ENCODE data around the gene SNCG.
"Not testable (repeated sequence)": the region's sequence is repeated elsewhere in the genome, so short reads cannot be mapped to it uniquely, and the experiment has no call there.

Gene SNCG

GRCh38 chr10:86958116-86958900, at the start of gene SNCG:
SNCG (plus strand) TSS chr10:86958599; CDS start chr10:86958698, 99 bp downstream.
- no peak for DNase-seq (ENCODE audit: low read depth in 2 of 2)

- DNase-seq (ENCODE audit: low read depth in 2 of 2), result no peak
Measured at GRCh38 chr10:86914734-86915133, 43.7 kb upstream of the SNCG start.

- no peak for DNase-seq (ENCODE audit: low read depth in 2 of 2)
Measured at GRCh38 chr10:86918022-86918471, 40.4 kb upstream of the SNCG start.

GRCh38 chr10:86922553-86922961, 35.8 kb upstream of the SNCG start:
- no peak for DNase-seq (ENCODE audit: low read depth in 2 of 2)

- no peak for DNase-seq (ENCODE audit: low read depth in 2 of 2)
Measured at GRCh38 chr10:86929468-86930380, 28.7 kb upstream of the SNCG start.

- no peak for DNase-seq (ENCODE audit: low read depth in 2 of 2)
Measured at GRCh38 chr10:86931872-86932271, 26.5 kb upstream of the SNCG start.

GRCh38 chr10:86932674-86933073, 25.7 kb upstream of the SNCG start:
- no peak for DNase-seq (ENCODE audit: low read depth in 2 of 2)

GRCh38 chr10:86934162-86934711, 24.2 kb upstream of the SNCG start:
- not testable (repeated sequence) for DNase-seq (ENCODE audit: low read depth in 2 of 2)

GRCh38 chr10:86936661-86937501, 21.5 kb upstream of the SNCG start:
- no peak for DNase-seq (ENCODE audit: low read depth in 2 of 2)

GRCh38 chr10:86937502-86938154, 20.8 kb upstream of the SNCG start:
- no peak for DNase-seq (ENCODE audit: low read depth in 2 of 2)

GRCh38 chr10:86938260-86938659, 20.1 kb upstream of the SNCG start:
- DNase-seq (ENCODE audit: low read depth in 2 of 2), result no peak

- not testable (repeated sequence) for DNase-seq (ENCODE audit: low read depth in 2 of 2)
Measured at GRCh38 chr10:86940076-86940475, 18.3 kb upstream of the SNCG start.

- DNase-seq (ENCODE audit: low read depth in 2 of 2), result no peak
Measured at GRCh38 chr10:86940677-86941076, 17.7 kb upstream of the SNCG start.

GRCh38 chr10:86941426-86941825, 17.0 kb upstream of the SNCG start:
- no peak for DNase-seq (ENCODE audit: low read depth in 2 of 2)

- no peak for DNase-seq (ENCODE audit: low read depth in 2 of 2)
Measured at GRCh38 chr10:86941991-86942421, 16.4 kb upstream of the SNCG start.

- DNase-seq (ENCODE audit: low read depth in 2 of 2), result no peak
Measured at GRCh38 chr10:86942441-86943315, 15.7 kb upstream of the SNCG start.

GRCh38 chr10:86943316-86944030, 14.9 kb upstream of the SNCG start:
- DNase-seq (ENCODE audit: low read depth in 2 of 2), result no peak

- no peak for DNase-seq (ENCODE audit: low read depth in 2 of 2)
Measured at GRCh38 chr10:86944031-86944419, 14.4 kb upstream of the SNCG start.

GRCh38 chr10:86944471-86944870, 13.9 kb upstream of the SNCG start:
- no peak for DNase-seq (ENCODE audit: low read depth in 2 of 2)

All from stimulated activated CD8-positive, alpha-beta memory T cell treated with anti-CD3 and anti-CD28 coated beads, Interleukin-15, amount 100 ng/mL, for 48 hours (primary cell).